ENCODE data around the gene MLXIPL. TPM values are rescaled to one million over a fixed set of nuclear protein-coding genes. Genes with fewer than 3 reads are reported as not detected.
A peak's percentile ranks its signal among the peaks of the same experiment; 100 is the strongest.

MLXIPL gene
- total and polyA plus RNA-seq, 3 experiments from 2014 or later, result not detected

GRCh38 chr7:73650524-73650923, 26.2 kb upstream of the MLXIPL start:
- peaks cover 34% of the 10 kb centered on the region for H3K27me3 ChIP-seq (ENCODE audit: insufficient read depth, low read length, poor library complexity, severe bottlenecking)

GRCh38 chr7:73649576-73649975, 25.3 kb upstream of the MLXIPL start:
- Histone ChIP-seq H3K4me3 (ENCODE audit: low read length) (no peak overlapping the region), H3K36me3 (ENCODE audit: insufficient read depth, low read length) (no peaks in the 10 kb centered on the region), H3K27me3 (ENCODE audit: insufficient read depth, low read length, poor library complexity, severe bottlenecking) (peaks cover 34% of the 10 kb centered on the region), H3K9me3 (ENCODE audit: low read length) (no peaks in the 10 kb centered on the region), H3K27ac (ENCODE audit: low read depth, low read length) (no peak overlapping the region), H3K4me1 (ENCODE audit: insufficient read depth, low read length) (peaks cover 7% of the 10 kb centered on the region)
- POLR2A ChIA-PET, result no interaction called here
- DNase-seq, result no peak
- Mint-ChIP-seq H3K9me3 (no peaks in the 10 kb centered on the region), H3K27me3 (peaks cover 43 to 73% of the 10 kb centered on the region in 2 donors), H3K27ac (no peak overlapping the region), H3K4me1 (peaks cover 7 to 12% (median 9%) of the 10 kb centered on the region in 3 donors), H3K36me3 (no peaks in the 10 kb centered on the region), H3K4me3 (peak overlapping the region in 2 of 7 donors; percentile 30 to 49)
- CTCF ChIA-PET, result no interaction called here

More at GRCh38 chr7:73650524-73650923, 26.2 kb upstream of the MLXIPL start:
- no peak overlapping the region for H3K4me3 Mint-ChIP-seq
- no peaks in the 10 kb centered on the region for H3K36me3 Mint-ChIP-seq
- ChIA-PET POLR2A (no interaction called here), CTCF (no interaction called here)
- Histone ChIP-seq H3K36me3 (ENCODE audit: insufficient read depth, low read length) (no peaks in the 10 kb centered on the region), H3K27ac (ENCODE audit: low read depth, low read length) (no peak overlapping the region), H3K9me3 (ENCODE audit: low read length) (no peaks in the 10 kb centered on the region), H3K4me1 (ENCODE audit: insufficient read depth, low read length) (peaks cover 7% of the 10 kb centered on the region), H3K4me3 (ENCODE audit: low read length) (no peak overlapping the region)
- H3K27me3 Mint-ChIP-seq, result peaks cover 38 to 73% of the 10 kb centered on the region in 2 donors
- H3K27ac Mint-ChIP-seq, result no peak overlapping the region
- no peaks in the 10 kb centered on the region for H3K9me3 Mint-ChIP-seq
- DNase-seq, result no peak
- H3K4me1 Mint-ChIP-seq, result peaks cover 7 to 12% (median 9%) of the 10 kb centered on the region in 3 donors

- H3K4me3 ChIP-seq (ENCODE audit: low read length), result no peak overlapping the region
- H3K4me1 ChIP-seq (ENCODE audit: insufficient read depth, low read length), result peaks cover 7% of the 10 kb centered on the region
- no peak for DNase-seq
- peaks cover 0 to 2% (median 0%) of the 10 kb centered on the region in 3 donors for H3K36me3 Mint-ChIP-seq
- peak overlapping the region in 1 of 8 donors; percentile 54 for H3K27ac Mint-ChIP-seq
- CTCF ChIA-PET, result no interaction called here
- POLR2A ChIA-PET, result no interaction called here
- peaks cover 34% of the 10 kb centered on the region for H3K27me3 ChIP-seq (ENCODE audit: insufficient read depth, low read length, poor library complexity, severe bottlenecking)
- H3K4me1 Mint-ChIP-seq, result peaks cover 7 to 12% (median 9%) of the 10 kb centered on the region in 3 donors
- H3K9me3 ChIP-seq (ENCODE audit: low read length), result no peaks in the 10 kb centered on the region
- H3K4me3 Mint-ChIP-seq, result peak overlapping the region in 5 of 7 donors; percentile 52 to 78 (median 69)
- peaks cover 47 to 75% of the 10 kb centered on the region in 2 donors for H3K27me3 Mint-ChIP-seq
- H3K9me3 Mint-ChIP-seq, result no peaks in the 10 kb centered on the region
- no peaks in the 10 kb centered on the region for H3K36me3 ChIP-seq (ENCODE audit: insufficient read depth, low read length)
- no peak overlapping the region for H3K27ac ChIP-seq (ENCODE audit: low read depth, low read length)
Observed at GRCh38 chr7:73648593-73649332, 24.4 kb upstream of the MLXIPL start.

GRCh38 chr7:73647725-73648592, 23.6 kb upstream of the MLXIPL start:
- H3K9me3 ChIP-seq (ENCODE audit: low read length), result no peaks in the 10 kb centered on the region
- ChIA-PET POLR2A (no interaction called here), CTCF (no interaction called here)
- Mint-ChIP-seq H3K36me3 (peaks cover 0 to 2% (median 0%) of the 10 kb centered on the region in 3 donors), H3K27me3 (peaks cover 45 to 71% of the 10 kb centered on the region in 2 donors), H3K27ac (peak overlapping the region in 1 of 8 donors; percentile 34), H3K9me3 (no peaks in the 10 kb centered on the region), H3K4me3 (peak overlapping the region in 6 of 7 donors; percentile 51 to 78 (median 68)), H3K4me1 (peaks cover 7 to 12% (median 9%) of the 10 kb centered on the region in 3 donors)
- H3K27ac ChIP-seq (ENCODE audit: low read depth, low read length), result no peak overlapping the region
- no peak overlapping the region for H3K4me3 ChIP-seq (ENCODE audit: low read length)
- peaks cover 7% of the 10 kb centered on the region for H3K4me1 ChIP-seq (ENCODE audit: insufficient read depth, low read length)
- no peaks in the 10 kb centered on the region for H3K36me3 ChIP-seq (ENCODE audit: insufficient read depth, low read length)
- H3K27me3 ChIP-seq (ENCODE audit: insufficient read depth, low read length, poor library complexity, severe bottlenecking), result peaks cover 34% of the 10 kb centered on the region
- DNase-seq, result peak in 3 of 5 donors; percentile 12 to 35 (median 23)

- Mint-ChIP-seq H3K27me3 (peaks cover 47 to 67% of the 10 kb centered on the region in 2 donors), H3K9me3 (no peaks in the 10 kb centered on the region), H3K36me3 (peaks cover 0 to 2% (median 0%) of the 10 kb centered on the region in 3 donors), H3K4me3 (peak overlapping the region in 5 of 7 donors; percentile 11 to 61 (median 37)), H3K27ac (no peak overlapping the region), H3K4me1 (peaks cover 7 to 12% (median 9%) of the 10 kb centered on the region in 3 donors)
- H3K4me3 ChIP-seq (ENCODE audit: low read length), result no peak overlapping the region
- ChIA-PET POLR2A (no interaction called here), CTCF (interaction anchor here (1.1 kb wide), 1 partner anchor 40 kb away, joined by 4 read pairs; no protein-coding TSS in a partner anchor)
- H3K27ac ChIP-seq (ENCODE audit: low read depth, low read length), result no peak overlapping the region
- no peak for DNase-seq
- no peaks in the 10 kb centered on the region for H3K9me3 ChIP-seq (ENCODE audit: low read length)
- peaks cover 31% of the 10 kb centered on the region for H3K27me3 ChIP-seq (ENCODE audit: insufficient read depth, low read length, poor library complexity, severe bottlenecking)
- no peaks in the 10 kb centered on the region for H3K36me3 ChIP-seq (ENCODE audit: insufficient read depth, low read length)
- peaks cover 7% of the 10 kb centered on the region for H3K4me1 ChIP-seq (ENCODE audit: insufficient read depth, low read length)
Observed at GRCh38 chr7:73646785-73647724, 22.7 kb upstream of the MLXIPL start.

- H3K4me1 Mint-ChIP-seq, result peaks cover 7 to 12% (median 9%) of the 10 kb centered on the region in 3 donors
- H3K27ac Mint-ChIP-seq, result no peak overlapping the region
- Histone ChIP-seq H3K4me3 (ENCODE audit: low read length) (no peak overlapping the region), H3K36me3 (ENCODE audit: insufficient read depth, low read length) (no peaks in the 10 kb centered on the region), H3K9me3 (ENCODE audit: low read length) (peaks cover 3% of the 10 kb centered on the region), H3K27ac (ENCODE audit: low read depth, low read length) (no peak overlapping the region), H3K27me3 (ENCODE audit: insufficient read depth, low read length, poor library complexity, severe bottlenecking) (peaks cover 31% of the 10 kb centered on the region), H3K4me1 (ENCODE audit: insufficient read depth, low read length) (peaks cover 7% of the 10 kb centered on the region)
- peaks cover 41 to 60% of the 10 kb centered on the region in 2 donors for H3K27me3 Mint-ChIP-seq
- H3K9me3 Mint-ChIP-seq, result peaks cover 0 to 8% (median 0%) of the 10 kb centered on the region in 5 donors
- peak overlapping the region in 1 of 7 donors; percentile 19 for H3K4me3 Mint-ChIP-seq
- ChIA-PET CTCF (interaction anchor here (1.1 kb wide), 1 partner anchor 39 kb away, joined by 4 read pairs; no protein-coding TSS in a partner anchor), POLR2A (no interaction called here)
- H3K36me3 Mint-ChIP-seq, result peaks cover 0 to 2% (median 0%) of the 10 kb centered on the region in 3 donors
- no peak for DNase-seq
Observed at GRCh38 chr7:73645643-73646174, 21.4 kb upstream of the MLXIPL start.

GRCh38 chr7:73644688-73645286, 20.5 kb upstream of the MLXIPL start:
- Histone ChIP-seq H3K27ac (ENCODE audit: low read depth, low read length) (no peak overlapping the region), H3K4me3 (ENCODE audit: low read length) (no peak overlapping the region), H3K4me1 (ENCODE audit: insufficient read depth, low read length) (peaks cover 7% of the 10 kb centered on the region), H3K36me3 (ENCODE audit: insufficient read depth, low read length) (no peaks in the 10 kb centered on the region), H3K9me3 (ENCODE audit: low read length) (peaks cover 3% of the 10 kb centered on the region), H3K27me3 (ENCODE audit: insufficient read depth, low read length, poor library complexity, severe bottlenecking) (peaks cover 27% of the 10 kb centered on the region)
- Mint-ChIP-seq H3K9me3 (peaks cover 0 to 11% (median 0%) of the 10 kb centered on the region in 5 donors), H3K4me1 (peaks cover 7 to 12% (median 9%) of the 10 kb centered on the region in 3 donors), H3K27ac (no peak overlapping the region), H3K4me3 (no peak overlapping the region), H3K27me3 (peaks cover 41 to 52% of the 10 kb centered on the region in 2 donors), H3K36me3 (peaks cover 0 to 2% (median 0%) of the 10 kb centered on the region in 3 donors)
- ChIA-PET CTCF (no interaction called here), POLR2A (no interaction called here)
- DNase-seq, result no peak

Data from CD8-positive, alpha-beta memory T cell (primary cell).